Choroid plexus epithelial cell (primary cell): ENCODE measurements around the gene ECT2L.

Source experiments
- DNase-seq: peaks from one replicate; pipeline ENCODE4 v3.0.0-alpha.2; 2010; ENCODE audit warnings: low read depth
- H3K4me3 ChIP-seq: 2 replicates; pipeline ENCODE4 v1.5.1; 2011; ENCODE audit warnings: low read depth, mild to moderate bottlenecking, control low read depth, low read length, moderate library complexity
- CTCF ChIP-seq: conservative IDR thresholded peaks from 2 replicates; pipeline ENCODE4 v1.5.1; 2011; ENCODE audit warnings: low read depth, mild to moderate bottlenecking, control low read depth, inconsistent platforms, low read length, moderate library complexity

The ECT2L gene

GRCh38 chr6:138856654-138857053 is 60.8 kb downstream of the ECT2L start:
- no peak overlapping the region for H3K4me3 ChIP-seq
- TF ChIP-seq CTCF = no peak
- DNase-seq = no peak

GRCh38 chr6:138857775-138858174 is 61.9 kb downstream of the ECT2L start:
- no peak for TF ChIP-seq CTCF
- DNase-seq = no peak
- no peak overlapping the region for H3K4me3 ChIP-seq

- no peak for DNase-seq
- no peak for TF ChIP-seq CTCF
- no peak overlapping the region for H3K4me3 ChIP-seq
These were observed 66.6 kb downstream of the ECT2L start for GRCh38 chr6:138862456-138862855.

- peak; percentile 38 for DNase-seq
- no peak for TF ChIP-seq CTCF
- H3K4me3 ChIP-seq = no peak overlapping the region
These were observed 67.4 kb downstream of the ECT2L start for GRCh38 chr6:138863321-138863720.

- H3K4me3 ChIP-seq = no peak overlapping the region
- TF ChIP-seq CTCF = no peak
- DNase-seq = no peak
These were observed 68.5 kb downstream of the ECT2L start for GRCh38 chr6:138864343-138864890.

- no peak overlapping the region for H3K4me3 ChIP-seq
- no peak for TF ChIP-seq CTCF
- DNase-seq = no peak
These were observed 69.7 kb downstream of the ECT2L start for GRCh38 chr6:138865480-138866109.

- no peak for DNase-seq
- TF ChIP-seq CTCF = no peak
- H3K4me3 ChIP-seq = no peak overlapping the region
These were observed 72.3 kb downstream of the ECT2L start for GRCh38 chr6:138868181-138868580.
